Adrenal gland (tissue), 5 donors: Measurements from ENCODE around the gene TMEM250.

Source experiments
- CTCF ChIP-seq, 6 experiments: fragments of 450-650 bp in 4 of 6; fragments of 200-600 bp in 2 of 6; sonication (generic) in 1 of 6; IDR thresholded peaks; 1 replicate in 5 of 6; 2 replicates in 1 of 6; pipeline versions ENCODE4 v1.5.1 to v1.8.0; 2016 to 2021; ENCODE audit warnings: antibody characterized with exemption in 6 of 6, mild to moderate bottlenecking in 2 of 6, moderate library complexity in 1 of 6
- POLR2A ChIP-seq, 2 donors: fragments of 450-650 bp; IDR thresholded peaks; one replicate each; pipeline ENCODE4 v1.6.1; 2017; ENCODE audit warnings: antibody characterized with exemption in 2 of 2, mild to moderate bottlenecking in 2 of 2, moderate library complexity in 1 of 2
- donor health status: DM: no; HTN: no; CAD: no.

- no peak for TF ChIP-seq CTCF (IDR thresholded peaks at IDR 0.05)
- TF ChIP-seq POLR2A (IDR thresholded peaks at IDR 0.05): no peak
These were observed 27.7 kb upstream of the TMEM250 start for GRCh38 chr9:136146126-136147037.
